Measurements from ENCODE around the gene STON2. TPM values are rescaled to one million over a fixed set of nuclear protein-coding genes. Genes with fewer than 3 reads are reported as not detected.

Gene STON2
- total RNA-seq, 1 donor from 2014 or later = 66.8 TPM

GRCh38 chr14:81366214-81366613 is 33.9 kb downstream of the STON2 start:
- Mint-ChIP-seq H3K36me3 (ENCODE audit: low read depth, unreplicated experiment) (peaks cover 4% of the 10 kb centered on the region), H3K27ac (ENCODE audit: unreplicated experiment) (no peak overlapping the region), H3K4me1 (ENCODE audit: unreplicated experiment) (no peaks in the 10 kb centered on the region), H3K4me3 (ENCODE audit: unreplicated experiment) (no peak overlapping the region), H3K27me3 (ENCODE audit: unreplicated experiment) (no peaks in the 10 kb centered on the region), H3K9me3 (ENCODE audit: unreplicated experiment) (no peaks in the 10 kb centered on the region)
- no peak for TF ChIP-seq CTCF (IDR thresholded peaks at IDR 0.05; ENCODE audit: unreplicated experiment)
- no peak for DNase-seq (ENCODE audit: low spot score)

GRCh38 chr14:81363746-81364378 is 36.3 kb downstream of the STON2 start:
- H3K4me1 Mint-ChIP-seq (ENCODE audit: unreplicated experiment) = no peaks in the 10 kb centered on the region
- no peak for TF ChIP-seq CTCF (IDR thresholded peaks at IDR 0.05; ENCODE audit: unreplicated experiment)
- H3K4me3 Mint-ChIP-seq (ENCODE audit: unreplicated experiment) = no peak overlapping the region
- DNase-seq (ENCODE audit: low spot score) = no peak
- no peak overlapping the region for H3K27ac Mint-ChIP-seq (ENCODE audit: unreplicated experiment)
- H3K9me3 Mint-ChIP-seq (ENCODE audit: unreplicated experiment) = no peaks in the 10 kb centered on the region
- no peaks in the 10 kb centered on the region for H3K27me3 Mint-ChIP-seq (ENCODE audit: unreplicated experiment)
- H3K36me3 Mint-ChIP-seq (ENCODE audit: low read depth, unreplicated experiment) = peaks cover 4% of the 10 kb centered on the region

DNA sequence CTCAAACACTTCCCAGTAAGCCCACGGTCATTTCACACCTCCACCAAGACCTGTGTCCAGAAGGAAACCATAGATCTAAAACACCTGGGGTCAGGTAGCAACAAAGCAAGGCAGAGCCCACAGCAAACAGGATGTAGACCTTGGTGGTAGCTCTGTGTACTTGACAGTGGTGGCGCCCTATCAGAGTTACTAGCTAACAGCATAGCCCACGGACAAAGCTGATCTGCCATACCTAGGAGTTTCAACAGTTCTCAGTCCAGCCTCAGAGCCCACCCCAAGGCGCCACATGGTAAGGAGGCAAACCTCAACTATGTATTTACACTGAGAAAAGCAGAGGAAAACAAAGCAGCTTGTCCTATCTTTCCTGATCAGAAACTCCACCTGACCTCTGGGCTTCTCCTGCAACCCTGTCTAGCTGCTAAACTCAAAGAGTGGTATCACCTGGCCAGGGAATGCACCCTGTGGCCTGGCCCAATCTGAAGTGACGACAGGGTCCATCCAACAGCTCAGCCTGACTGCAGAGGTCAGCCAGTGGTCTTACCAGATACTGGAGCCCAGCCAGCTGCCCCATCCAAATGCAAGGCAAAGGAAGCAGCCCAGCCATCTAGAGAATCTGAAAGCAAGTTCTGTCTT is 46.3 kb downstream of the STON2 start:
- no peak for DNase-seq (ENCODE audit: low spot score)

DNA sequence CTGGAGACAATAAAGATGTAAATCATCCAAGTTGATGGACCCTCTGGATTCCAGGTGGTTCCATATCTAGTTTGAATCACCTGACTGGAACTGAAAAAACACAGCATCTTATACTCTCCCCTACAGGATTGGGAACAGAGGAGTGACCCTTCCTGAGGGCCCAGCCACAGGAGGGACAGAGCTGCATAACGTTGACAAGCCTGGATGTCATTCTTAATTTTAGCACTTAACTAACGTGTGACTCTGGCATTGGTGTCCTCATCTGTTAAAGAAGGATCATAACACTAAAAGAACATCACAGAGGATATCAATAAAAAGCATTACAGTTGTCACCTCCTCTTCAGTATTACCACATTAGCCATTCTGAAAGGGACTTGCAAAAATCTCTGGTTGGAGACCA is 47.7 kb downstream of the STON2 start:
- H3K27ac Mint-ChIP-seq (ENCODE audit: unreplicated experiment) = no peak overlapping the region
- no peak overlapping the region for H3K4me3 Mint-ChIP-seq (ENCODE audit: unreplicated experiment)
- DNase-seq (ENCODE audit: low spot score) = no peak
- no peak for TF ChIP-seq CTCF (IDR thresholded peaks at IDR 0.05; ENCODE audit: unreplicated experiment)
- peaks cover 4% of the 10 kb centered on the region for H3K9me3 Mint-ChIP-seq (ENCODE audit: unreplicated experiment)
- H3K4me1 Mint-ChIP-seq (ENCODE audit: unreplicated experiment) = peaks cover 8% of the 10 kb centered on the region
- peaks cover 5% of the 10 kb centered on the region for H3K36me3 Mint-ChIP-seq (ENCODE audit: low read depth, unreplicated experiment)
- peaks cover 3% of the 10 kb centered on the region for H3K27me3 Mint-ChIP-seq (ENCODE audit: unreplicated experiment)

More for the DNA sequence above, 46.3 kb downstream of the STON2 start:
- H3K4me1 Mint-ChIP-seq (ENCODE audit: unreplicated experiment) = peaks cover 8% of the 10 kb centered on the region
- H3K27ac Mint-ChIP-seq (ENCODE audit: unreplicated experiment) = peak overlapping the region; percentile 81
- H3K36me3 Mint-ChIP-seq (ENCODE audit: low read depth, unreplicated experiment) = peaks cover 5% of the 10 kb centered on the region
- no peak for TF ChIP-seq CTCF (IDR thresholded peaks at IDR 0.05; ENCODE audit: unreplicated experiment)
- peaks cover 4% of the 10 kb centered on the region for H3K9me3 Mint-ChIP-seq (ENCODE audit: unreplicated experiment)
- H3K27me3 Mint-ChIP-seq (ENCODE audit: unreplicated experiment) = peaks cover 3% of the 10 kb centered on the region
- no peak overlapping the region for H3K4me3 Mint-ChIP-seq (ENCODE audit: unreplicated experiment)

- peaks cover 5% of the 10 kb centered on the region for H3K36me3 Mint-ChIP-seq (ENCODE audit: low read depth, unreplicated experiment)
- peaks cover 4% of the 10 kb centered on the region for H3K9me3 Mint-ChIP-seq (ENCODE audit: unreplicated experiment)
- peaks cover 3% of the 10 kb centered on the region for H3K27me3 Mint-ChIP-seq (ENCODE audit: unreplicated experiment)
- H3K27ac Mint-ChIP-seq (ENCODE audit: unreplicated experiment) = no peak overlapping the region
- TF ChIP-seq CTCF (IDR thresholded peaks at IDR 0.05; ENCODE audit: unreplicated experiment) = no peak
- H3K4me1 Mint-ChIP-seq (ENCODE audit: unreplicated experiment) = peaks cover 8% of the 10 kb centered on the region
- DNase-seq (ENCODE audit: low spot score) = no peak
- no peak overlapping the region for H3K4me3 Mint-ChIP-seq (ENCODE audit: unreplicated experiment)
These were observed 48.9 kb downstream of the STON2 start for GRCh38 chr14:81351205-81351604.

All from endothelial cell (in vitro differentiated cells).